Activated CD4-positive, alpha-beta memory T cell treated with anti-CD3 and anti-CD28 coated beads for 36 hours (primary cell): ENCODE data around the gene CD300LF. TPM values are rescaled to one million over a fixed set of nuclear protein-coding genes. Genes with fewer than 3 reads are reported as not detected.

Source experiments
- CTCF ChIA-PET: fragments of 350-600 bp; sonication (Branson Sonifier 250); formaldehyde crosslinking; loops from one replicate; lab custom pipeline; 2021; ENCODE audit warnings: antibody characterized with exemption, inconsistent platforms; lab: Charles Lee
- POLR2A ChIA-PET: fragments of 350-600 bp; sonication (Branson Sonifier 250); formaldehyde crosslinking; loops from one replicate; lab custom pipeline; 2021; ENCODE audit warnings: antibody characterized with exemption; lab: Charles Lee
- DNase-seq: peaks from one replicate; pipeline ENCODE4 v3.0.0-alpha.2; 2020
- H3K27ac Mint-ChIP-seq: one replicate; pipeline ENCODE4 v1.8.0; 2021; ENCODE audit warnings: mixed read lengths
- H3K27me3 Mint-ChIP-seq: one replicate; pipeline ENCODE4 v1.8.0; 2021; ENCODE audit warnings: mixed read lengths
- H3K36me3 Mint-ChIP-seq: one replicate; pipeline ENCODE4 v1.8.0; 2021; ENCODE audit warnings: mixed read lengths
- H3K4me1 Mint-ChIP-seq: one replicate; pipeline ENCODE4 v1.8.0; 2021; ENCODE audit warnings: low read depth, mixed read lengths
- H3K4me3 Mint-ChIP-seq: one replicate; pipeline ENCODE4 v1.8.0; 2021; ENCODE audit warnings: mild to moderate bottlenecking, mixed read lengths
- H3K9me3 Mint-ChIP-seq: one replicate; pipeline ENCODE4 v1.8.0; 2021; ENCODE audit warnings: mixed read lengths
- intact Hi-C: fragments of 100-400 bp; cut with micrococcal nuclease; formaldehyde crosslinking; loops from one replicate; pipeline ENCODE4 v1.15.1; 2023
- total RNA-seq, 2 experiments: library from RNA; stranded (reverse); gene quantifications; one replicate each; pipeline ENCODE4 v1.2.3, GENCODE V29; 2021

Gene CD300LF
- total RNA-seq, 2 experiments from 2014 or later, result not detected

DNA sequence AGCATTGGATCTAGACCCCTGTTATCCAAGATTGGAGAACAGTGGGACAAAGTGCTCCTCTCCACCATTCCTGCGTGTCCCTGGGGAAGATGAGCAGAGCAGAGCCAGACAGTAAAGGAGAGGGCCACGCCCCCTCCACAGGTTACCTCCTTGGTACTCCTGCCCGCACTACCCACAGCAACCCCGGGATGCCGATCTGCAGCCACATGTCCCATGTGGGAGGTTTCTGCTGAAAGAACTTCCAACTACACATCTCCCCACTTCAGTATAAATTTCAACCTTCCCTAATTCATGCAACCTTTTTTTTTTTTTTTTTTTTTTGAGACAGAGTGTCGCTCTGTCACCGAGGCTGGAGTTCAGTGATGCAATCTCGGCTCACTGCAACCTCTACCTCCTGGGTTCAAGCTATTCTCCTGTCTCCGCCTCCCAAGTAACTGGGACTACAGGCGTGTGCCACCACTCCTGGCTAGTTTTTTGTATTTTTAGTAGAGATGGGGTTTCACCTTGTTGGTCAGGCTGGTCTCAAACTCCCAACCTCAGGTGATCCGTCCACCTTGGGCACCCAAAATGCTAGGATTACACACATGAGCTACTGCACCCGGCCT, 26.6 kb upstream of the CD300LF start:
- Mint-ChIP-seq H3K27me3 (no peaks in the 10 kb centered on the region), H3K27ac (peak overlapping the region; percentile 86), H3K4me3 (peak overlapping the region; percentile 7), H3K9me3 (peaks cover 7% of the 10 kb centered on the region), H3K4me1 (peaks cover 69% of the 10 kb centered on the region), H3K36me3 (no peaks in the 10 kb centered on the region)
- ChIA-PET POLR2A (interaction anchor here (2.8 kb wide), 1 partner anchor 10 kb away, joined by 16 read pairs; no protein-coding TSS in a partner anchor), CTCF (interaction anchor here (0.7 to 6.8 kb wide), 9 partner anchors 7 to 173 kb away, joined by 3 to 223 read pairs (median 19); partner anchors contain the start of gene CD300H)
- intact Hi-C loops, result loop anchor here (5.0 kb wide), 1 partner anchor 52 kb away; no protein-coding TSS in a partner anchor
- DNase-seq, result peak; percentile 51

DNA sequence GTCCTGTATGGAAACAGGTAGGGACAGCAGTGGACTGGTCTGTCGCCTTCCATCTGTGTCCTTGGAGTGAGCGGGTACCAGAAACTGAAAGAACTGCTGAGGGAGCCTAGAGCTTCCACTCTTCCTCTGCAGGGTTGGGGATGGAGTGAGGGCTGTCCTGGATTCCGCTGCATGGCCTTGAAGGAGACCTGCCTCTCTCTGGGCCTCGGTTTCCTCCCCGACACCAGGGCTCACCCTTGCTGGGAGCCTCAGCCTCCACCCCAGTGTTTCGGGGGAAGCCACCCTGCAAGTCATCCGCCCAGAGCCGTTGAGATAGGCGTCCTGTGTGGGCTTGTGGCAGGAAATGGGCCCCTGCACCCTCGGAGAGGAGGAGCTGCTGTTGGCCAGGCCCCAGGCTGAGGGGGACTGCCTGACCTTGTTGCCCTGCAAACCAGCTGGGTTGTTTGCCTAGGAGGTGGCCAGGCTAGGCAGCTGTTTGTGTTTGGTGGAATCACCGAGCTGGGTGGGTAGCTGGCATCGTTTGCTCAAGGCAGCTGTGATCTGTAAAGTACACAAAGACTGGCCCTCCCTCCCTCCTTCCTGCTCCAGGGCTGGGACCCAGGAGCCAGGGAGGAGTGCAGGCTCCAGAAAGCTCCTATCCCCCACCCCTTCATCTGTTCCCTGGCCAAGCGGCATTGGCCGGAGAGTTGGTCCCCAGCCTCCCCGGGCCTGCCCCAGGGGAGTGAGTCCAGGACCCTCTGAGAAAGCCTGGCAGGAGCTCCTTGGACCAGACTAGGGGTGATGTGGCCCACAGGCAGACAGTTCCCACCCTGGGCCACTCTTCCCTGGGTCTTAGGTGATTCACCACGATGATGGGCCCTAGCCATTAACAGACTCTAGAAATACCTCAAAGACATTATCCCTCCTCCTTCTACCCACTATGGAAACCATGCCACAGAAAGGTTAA, 25.6 kb upstream of the CD300LF start:
- intact Hi-C loops, result loop anchor here (5.0 kb wide), 1 partner anchor 51 kb away; no protein-coding TSS in a partner anchor
- POLR2A ChIA-PET, result interaction anchor here (0.8 to 3.3 kb wide), 6 partner anchors 9 to 135 kb away, joined by 3 to 16 read pairs (median 8); partner anchors contain the start of genes FDXR and NAT9

DNA sequence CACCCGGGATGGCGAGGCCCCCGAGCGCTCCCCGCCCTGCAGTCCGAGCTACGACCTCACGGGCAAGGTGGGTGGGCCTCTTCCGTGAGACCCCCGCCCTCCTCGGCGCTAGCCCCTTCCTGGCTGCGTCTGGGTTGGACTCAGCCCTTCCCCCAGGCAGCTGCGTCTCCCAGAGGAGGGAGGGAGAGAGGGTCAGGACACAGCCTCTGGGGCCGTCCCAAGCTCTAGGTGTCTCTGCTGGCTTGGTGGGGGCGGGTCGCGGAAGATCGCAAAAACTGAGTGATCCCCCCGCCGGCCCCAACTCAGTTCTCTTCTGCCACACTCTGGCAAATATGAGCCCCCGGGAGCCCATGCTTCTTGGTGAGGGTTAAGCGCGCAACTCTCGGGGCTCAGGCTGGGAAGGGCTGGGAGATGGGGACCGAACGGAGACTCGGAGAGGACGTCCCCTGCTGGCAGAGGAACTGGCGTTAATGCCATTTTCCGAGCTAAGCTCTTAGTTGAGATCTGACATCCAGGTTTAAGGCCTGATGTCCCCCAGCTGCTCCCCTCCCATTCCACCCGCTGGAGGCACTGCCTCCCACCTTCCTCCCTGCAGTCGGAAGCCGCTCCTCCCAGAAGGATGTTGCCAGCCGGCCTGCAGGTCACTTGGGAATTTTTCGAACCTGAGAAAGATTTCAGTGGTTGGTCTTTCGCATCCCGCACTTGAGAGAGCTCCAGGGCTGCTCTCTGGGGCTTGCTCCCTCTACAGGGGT, 24.8 kb upstream of the CD300LF start:
- Mint-ChIP-seq H3K27me3 (no peaks in the 10 kb centered on the region), H3K36me3 (no peaks in the 10 kb centered on the region), H3K4me1 (peaks cover 51% of the 10 kb centered on the region), H3K27ac (peak overlapping the region; percentile 86), H3K4me3 (peak overlapping the region; percentile 77), H3K9me3 (no peaks in the 10 kb centered on the region)
- intact Hi-C loops, result loop anchor here (1.0 to 5.0 kb wide), 2 partner anchors 50 to 80 kb away; no protein-coding TSS in a partner anchor
- POLR2A ChIA-PET, result interaction anchor here (1.2 to 3.3 kb wide), 5 partner anchors 12 to 136 kb away, joined by 4 to 16 read pairs (median 9); partner anchors contain the start of genes FDXR and NAT9
- DNase-seq, result peak; percentile 66
- CTCF ChIA-PET, result interaction anchor here (0.6 to 6.8 kb wide), 39 partner anchors 9 to 358 kb away, joined by 3 to 223 read pairs (median 5); partner anchors contain the start of genes CD300H, FDXR and MRPL58

More for the DNA sequence above, 25.6 kb upstream of the CD300LF start:
- Mint-ChIP-seq H3K4me1 (peaks cover 59% of the 10 kb centered on the region), H3K27me3 (no peaks in the 10 kb centered on the region), H3K36me3 (no peaks in the 10 kb centered on the region), H3K9me3 (no peaks in the 10 kb centered on the region), H3K27ac (peak overlapping the region; percentile 86), H3K4me3 (peak overlapping the region; percentile 77)
- DNase-seq, result peak; percentile 92
- CTCF ChIA-PET, result interaction anchor here (0.6 to 6.8 kb wide), 37 partner anchors 8 to 359 kb away, joined by 3 to 223 read pairs (median 5); partner anchors contain the start of genes CD300H, FDXR and MRPL58

DNA sequence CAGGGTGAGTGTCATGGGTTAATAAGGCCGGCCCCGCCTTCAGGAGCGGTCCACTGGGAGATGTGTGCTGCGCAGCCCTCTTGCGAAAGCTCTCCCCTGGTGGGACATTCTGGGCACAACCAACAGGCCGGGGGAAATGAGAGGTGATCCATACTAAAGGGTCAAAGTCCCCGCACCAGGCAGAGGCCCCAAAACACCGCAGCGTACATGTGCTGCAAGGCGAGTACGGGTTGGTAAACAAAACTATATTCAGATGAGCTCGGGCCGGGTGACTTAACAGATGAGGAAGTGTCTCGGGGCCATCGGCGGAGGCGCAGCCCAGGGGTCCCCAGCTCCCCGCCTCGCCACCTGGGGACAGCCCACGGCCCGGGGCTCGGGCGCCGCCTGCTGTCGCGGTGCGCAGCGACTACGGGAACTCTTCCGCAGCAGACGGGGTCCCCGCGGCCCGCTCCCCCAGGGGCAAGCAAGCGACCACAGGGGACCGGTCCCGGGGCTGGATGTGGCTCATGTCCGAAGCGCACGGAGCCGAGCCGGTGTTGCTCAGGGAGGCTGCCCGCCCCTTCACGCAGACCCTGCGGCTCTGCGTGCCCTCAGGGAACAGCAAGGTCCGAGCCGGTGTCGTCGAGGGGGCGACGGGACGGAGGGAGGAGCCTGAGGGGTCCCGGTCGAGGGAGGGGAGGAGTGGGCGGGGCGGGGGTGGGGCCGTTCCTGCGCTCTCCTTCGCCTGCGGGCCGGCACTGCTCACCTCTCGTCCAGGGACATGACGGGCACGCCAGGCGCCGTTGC, 24.0 kb upstream of the CD300LF start, which contains the start of gene RAB37:
Gene RAB37 (plus strand): TSS at position 744 of the 786 bp plus-strand sequence. CDS start 17 bp downstream, at position 761.
- no peaks in the 10 kb centered on the region for H3K36me3 Mint-ChIP-seq
- H3K9me3 Mint-ChIP-seq, result no peaks in the 10 kb centered on the region
- DNase-seq, result peak; percentile 53
- intact Hi-C loops, result loop anchor here (1.0 to 5.0 kb wide), 2 partner anchors 49 to 79 kb away; no protein-coding TSS in a partner anchor
- H3K27ac Mint-ChIP-seq, result peak within 1 kb of the TSS; percentile 86
- ChIA-PET POLR2A (interaction anchor here (1.1 to 3.3 kb wide), 5 partner anchors 10 to 79 kb away, joined by 3 to 16 read pairs (median 7); partner anchors contain the start of gene NAT9), CTCF (interaction anchor here (0.6 to 6.8 kb wide), 42 partner anchors 9 to 357 kb away, joined by 3 to 223 read pairs (median 6); partner anchors contain the start of genes CD300H, FDXR and MRPL58)
- peaks cover 43% of the 10 kb centered on the region for H3K4me1 Mint-ChIP-seq
- H3K27me3 Mint-ChIP-seq, result no peaks in the 10 kb centered on the region
- peak within 1 kb of the TSS; percentile 77 for H3K4me3 Mint-ChIP-seq

DNA sequence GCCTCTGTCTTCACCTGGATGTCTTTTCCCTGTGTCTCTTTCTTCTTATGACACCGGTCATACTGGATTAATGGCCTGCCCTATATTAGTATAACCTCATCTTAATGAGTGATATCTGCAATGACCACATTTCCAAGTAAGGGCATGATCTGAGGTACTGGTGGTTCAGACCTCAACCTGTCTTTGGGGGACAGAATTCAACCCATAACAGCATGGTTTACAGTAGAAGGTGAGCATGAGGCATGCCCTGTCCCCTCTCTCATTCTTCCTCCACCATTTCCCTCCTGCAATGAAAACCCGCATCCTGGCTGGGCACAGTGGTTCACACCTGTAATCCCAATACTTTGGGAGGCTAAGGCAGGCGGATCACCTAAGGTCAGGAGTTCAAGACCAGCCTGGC, 21.5 kb upstream of the CD300LF start:
- CTCF ChIA-PET, result interaction anchor here (0.6 to 6.8 kb wide), 5 partner anchors 12 to 222 kb away, joined by 3 to 223 read pairs (median 48); no protein-coding TSS in a partner anchor
- DNase-seq, result no peak
- Mint-ChIP-seq H3K4me3 (no peak overlapping the region), H3K27ac (no peak overlapping the region), H3K9me3 (no peaks in the 10 kb centered on the region), H3K4me1 (peaks cover 36% of the 10 kb centered on the region), H3K36me3 (no peaks in the 10 kb centered on the region), H3K27me3 (no peaks in the 10 kb centered on the region)
- intact Hi-C loops, result no loop called here
- POLR2A ChIA-PET, result interaction anchor here (0.7 kb wide), 1 partner anchor 44 kb away, joined by 4 read pairs; no protein-coding TSS in a partner anchor

DNA sequence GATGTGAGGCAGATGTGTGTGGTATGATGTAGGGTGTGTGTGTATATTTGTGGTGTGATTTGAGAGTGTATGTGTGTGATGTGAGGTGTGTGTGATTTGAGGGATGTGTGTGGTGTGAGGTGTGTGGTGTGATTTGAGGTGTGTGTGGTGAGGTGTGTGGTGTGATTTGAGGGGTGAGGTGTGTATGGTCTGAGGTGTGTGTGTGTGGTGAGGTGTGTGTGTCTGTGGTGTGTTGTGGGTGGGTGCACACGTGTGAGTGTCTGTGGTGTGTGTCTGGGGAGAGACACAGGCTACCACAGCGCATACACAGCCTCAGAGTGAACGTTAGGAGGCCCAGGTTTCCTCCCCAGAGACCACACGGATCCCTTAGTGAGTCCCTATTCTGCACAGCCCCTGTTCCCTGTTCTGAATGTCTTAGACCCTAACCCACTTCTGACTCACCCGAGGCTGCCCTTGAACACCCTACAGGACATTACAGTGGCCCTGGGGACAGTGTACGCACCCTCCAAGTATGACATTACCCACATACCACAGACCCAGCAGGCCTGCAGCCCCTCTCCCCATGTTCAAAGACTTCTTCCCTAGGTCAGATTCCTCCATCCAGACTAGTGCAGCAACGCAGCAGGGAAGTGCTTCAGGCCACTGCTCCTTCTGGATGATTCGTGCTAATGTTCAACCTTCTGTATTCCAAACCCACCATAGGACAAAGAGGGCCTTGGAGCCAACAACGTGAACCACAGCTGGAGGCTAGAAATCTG, 20.8 kb upstream of the CD300LF start:
- no peaks in the 10 kb centered on the region for H3K36me3 Mint-ChIP-seq
- no peak for DNase-seq
- intact Hi-C loops, result no loop called here
- POLR2A ChIA-PET, result no interaction called here
- H3K27me3 Mint-ChIP-seq, result no peaks in the 10 kb centered on the region
- peaks cover 29% of the 10 kb centered on the region for H3K4me1 Mint-ChIP-seq
- no peak overlapping the region for H3K4me3 Mint-ChIP-seq
- no peak overlapping the region for H3K27ac Mint-ChIP-seq
- H3K9me3 Mint-ChIP-seq, result no peaks in the 10 kb centered on the region
- CTCF ChIA-PET, result interaction anchor here (5.2 to 6.8 kb wide), 2 partner anchors 12 to 75 kb away, joined by 54 to 223 read pairs; no protein-coding TSS in a partner anchor

DNA sequence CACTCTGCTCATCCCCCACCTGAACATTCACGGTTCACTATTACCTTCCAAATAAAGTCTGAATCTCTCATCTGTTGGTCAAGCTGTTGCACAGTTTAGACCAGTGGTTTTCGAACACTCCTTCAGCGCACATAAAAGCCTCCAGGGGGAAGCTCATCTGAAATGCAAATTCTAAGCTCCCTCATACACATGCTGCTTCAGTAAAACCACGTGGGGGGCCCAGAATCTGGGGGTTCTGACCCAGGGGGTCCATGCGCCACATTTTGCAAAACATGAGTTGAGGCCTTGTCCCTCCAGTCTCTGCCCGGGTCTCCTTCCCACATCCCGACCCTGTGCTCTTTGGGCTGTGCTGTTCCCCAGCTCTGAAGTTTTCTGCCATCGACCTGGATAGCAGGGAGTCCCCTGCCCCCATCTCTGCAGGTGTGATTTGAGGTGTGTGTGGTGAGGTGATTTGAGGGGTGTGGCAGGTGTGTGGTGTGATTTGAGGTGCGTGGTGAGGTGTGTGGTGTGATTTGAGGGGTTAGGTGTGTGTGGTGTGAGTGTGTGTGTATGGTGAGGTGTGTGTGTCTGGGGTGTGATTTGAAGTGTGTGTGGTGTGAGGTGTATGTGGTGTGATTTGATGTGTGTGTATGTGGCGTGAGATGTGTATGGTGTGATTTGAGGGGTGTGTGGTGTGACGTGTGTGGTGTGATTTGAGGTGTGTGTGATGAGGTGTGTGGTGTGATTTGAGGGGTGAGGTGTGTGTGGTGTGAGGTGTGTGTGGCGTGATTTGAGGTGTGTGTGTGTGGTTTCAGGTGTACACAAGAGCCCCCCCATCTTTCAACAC, 19.5 kb upstream of the CD300LF start:
- no peaks in the 10 kb centered on the region for H3K27me3 Mint-ChIP-seq
- CTCF ChIA-PET, result interaction anchor here (0.8 kb wide), 1 partner anchor 75 kb away, joined by 3 read pairs; no protein-coding TSS in a partner anchor
- POLR2A ChIA-PET, result no interaction called here
- no peak for DNase-seq
- intact Hi-C loops, result no loop called here
- no peak overlapping the region for H3K4me3 Mint-ChIP-seq
- no peak overlapping the region for H3K27ac Mint-ChIP-seq
- no peaks in the 10 kb centered on the region for H3K36me3 Mint-ChIP-seq
- peaks cover 17% of the 10 kb centered on the region for H3K4me1 Mint-ChIP-seq
- no peaks in the 10 kb centered on the region for H3K9me3 Mint-ChIP-seq

DNA sequence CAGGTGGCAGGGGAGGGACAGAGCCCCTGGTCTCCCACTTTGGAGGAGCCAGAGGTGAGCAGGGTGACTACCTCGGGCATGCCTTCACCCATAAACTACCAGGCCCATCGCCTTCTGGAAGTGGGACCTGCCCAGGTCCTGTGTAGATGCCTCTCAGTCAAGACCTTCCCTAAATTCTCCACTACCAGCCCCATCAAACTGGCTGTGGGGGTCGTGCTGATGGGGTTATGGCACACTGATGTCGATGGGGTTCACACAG, 18.6 kb upstream of the CD300LF start:
- DNase-seq, result no peak
- Mint-ChIP-seq H3K4me1 (peaks cover 14% of the 10 kb centered on the region), H3K4me3 (no peak overlapping the region), H3K9me3 (no peaks in the 10 kb centered on the region), H3K27ac (no peak overlapping the region), H3K27me3 (no peaks in the 10 kb centered on the region), H3K36me3 (no peaks in the 10 kb centered on the region)
- intact Hi-C loops, result no loop called here
- ChIA-PET POLR2A (no interaction called here), CTCF (interaction anchor here (2.3 kb wide), 1 partner anchor 74 kb away, joined by 11 read pairs; no protein-coding TSS in a partner anchor)

DNA sequence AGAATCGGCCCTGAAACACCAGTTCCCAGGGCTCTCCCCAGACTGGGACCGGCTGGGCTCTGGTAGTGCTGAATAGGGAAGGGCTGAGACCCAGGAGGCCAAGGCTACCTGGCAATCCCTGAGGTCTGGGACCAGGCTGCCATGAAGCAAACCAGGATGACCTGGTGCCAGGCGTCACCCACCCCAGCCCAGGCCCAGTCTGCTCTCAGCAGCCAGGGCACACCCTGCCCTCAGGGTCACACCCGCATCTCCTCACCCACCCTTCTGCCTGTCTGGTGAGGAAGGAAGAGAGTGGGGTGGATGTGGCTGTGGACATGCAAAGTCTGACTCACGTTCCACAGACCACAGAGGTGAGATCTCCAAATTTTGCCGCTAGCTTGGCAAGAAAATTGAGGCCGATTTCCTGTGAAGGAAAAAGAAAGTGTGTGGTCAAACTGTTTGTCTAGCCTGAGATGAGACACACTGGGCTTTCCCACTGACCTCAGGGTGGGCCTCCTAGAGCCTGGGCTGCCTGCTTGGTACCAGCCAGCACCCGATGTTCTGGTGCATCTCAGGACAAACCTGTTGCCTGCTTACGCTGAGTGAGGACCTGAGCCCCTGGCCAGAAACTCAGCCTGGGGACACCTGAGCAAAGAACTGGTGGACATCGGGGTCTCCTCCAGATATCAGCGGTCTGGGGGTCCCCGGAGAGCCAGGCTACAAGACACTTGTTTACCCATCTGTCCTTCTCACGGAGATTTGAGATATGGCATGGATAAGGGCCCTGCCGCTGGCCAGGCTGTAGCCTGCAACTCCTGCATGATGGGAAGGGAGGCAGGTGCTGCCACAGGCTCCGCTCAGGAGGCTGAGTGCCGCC, 18.0 kb upstream of the CD300LF start:
- Mint-ChIP-seq H3K27me3 (no peaks in the 10 kb centered on the region), H3K36me3 (no peaks in the 10 kb centered on the region), H3K27ac (no peak overlapping the region), H3K4me1 (peaks cover 13% of the 10 kb centered on the region), H3K9me3 (no peaks in the 10 kb centered on the region), H3K4me3 (no peak overlapping the region)
- ChIA-PET CTCF (interaction anchor here (2.3 kb wide), 1 partner anchor 74 kb away, joined by 11 read pairs; no protein-coding TSS in a partner anchor), POLR2A (no interaction called here)
- intact Hi-C loops, result no loop called here
- peak; percentile 74 for DNase-seq
